HG02763 (cell line): ENCODE measurements around the gene AK5.

Source experiments
- ATAC-seq: cut with Tn5 transposase; IDR thresholded peaks from one replicate; pipeline ENCODE4 v1.9.1; 2021; ENCODE audit warnings: mild to moderate bottlenecking, moderate library complexity; ENCODE audit not compliant: unreplicated experiment

The AK5 gene

GRCh38 chr1:77430966-77431690, 149.3 kb downstream of the AK5 start:
- no peak for ATAC-seq

- no peak for ATAC-seq
Measured at GRCh38 chr1:77433934-77434333, 152.1 kb downstream of the AK5 start.

GRCh38 chr1:77434967-77435366, 153.1 kb downstream of the AK5 start:
- ATAC-seq = no peak

- no peak for ATAC-seq
Measured at GRCh38 chr1:77438236-77438913, 156.6 kb downstream of the AK5 start.

- ATAC-seq = no peak
Measured at GRCh38 chr1:77446841-77447555, 165.2 kb downstream of the AK5 start.

- no peak for ATAC-seq
Measured at GRCh38 chr1:77447669-77448068, 165.8 kb downstream of the AK5 start.

- ATAC-seq = no peak
Measured at GRCh38 chr1:77459881-77460280, 178.1 kb downstream of the AK5 start.

GRCh38 chr1:77461691-77462090, 179.9 kb downstream of the AK5 start:
- no peak for ATAC-seq

- ATAC-seq = no peak
Measured at GRCh38 chr1:77463216-77463615, 181.4 kb downstream of the AK5 start.

GRCh38 chr1:77465139-77465538, 183.3 kb downstream of the AK5 start:
- ATAC-seq = no peak

- ATAC-seq = no peak
Measured at GRCh38 chr1:77465922-77466321, 184.1 kb downstream of the AK5 start.

GRCh38 chr1:77467021-77467595, 185.3 kb downstream of the AK5 start:
- ATAC-seq = no peak

GRCh38 chr1:77467741-77468140, 185.9 kb downstream of the AK5 start:
- no peak for ATAC-seq

GRCh38 chr1:77468257-77468948, 186.6 kb downstream of the AK5 start:
- ATAC-seq = no peak

- ATAC-seq = no peak
Measured at GRCh38 chr1:77468949-77469710, 187.3 kb downstream of the AK5 start.

- no peak for ATAC-seq
Measured at GRCh38 chr1:77471691-77472090, 189.9 kb downstream of the AK5 start.

GRCh38 chr1:77473690-77474089, 191.9 kb downstream of the AK5 start:
- ATAC-seq = no peak

- no peak for ATAC-seq
Measured at GRCh38 chr1:77475641-77476040, 193.8 kb downstream of the AK5 start.

GRCh38 chr1:77476475-77476874, 194.7 kb downstream of the AK5 start:
- ATAC-seq = no peak

- ATAC-seq = no peak
Measured at GRCh38 chr1:77484334-77484733, 202.5 kb downstream of the AK5 start.
